GM12891 (cell line): Measurements from ENCODE around the gene DTWD2.

Experiments
- PAX5 ChIP-seq: IDR thresholded peaks from 2 replicates; pipeline ENCODE4 v1.6.1; 2011; ENCODE audit warnings: low read length, moderate library complexity, mild to moderate bottlenecking; ENCODE audit not compliant: insufficient read depth, severe bottlenecking
- POLR2AphosphoS5 ChIP-seq: IDR thresholded peaks from 2 replicates; pipeline ENCODE4 v1.6.1; 2011; ENCODE audit warnings: low read depth, low read length, control low read depth

DNA sequence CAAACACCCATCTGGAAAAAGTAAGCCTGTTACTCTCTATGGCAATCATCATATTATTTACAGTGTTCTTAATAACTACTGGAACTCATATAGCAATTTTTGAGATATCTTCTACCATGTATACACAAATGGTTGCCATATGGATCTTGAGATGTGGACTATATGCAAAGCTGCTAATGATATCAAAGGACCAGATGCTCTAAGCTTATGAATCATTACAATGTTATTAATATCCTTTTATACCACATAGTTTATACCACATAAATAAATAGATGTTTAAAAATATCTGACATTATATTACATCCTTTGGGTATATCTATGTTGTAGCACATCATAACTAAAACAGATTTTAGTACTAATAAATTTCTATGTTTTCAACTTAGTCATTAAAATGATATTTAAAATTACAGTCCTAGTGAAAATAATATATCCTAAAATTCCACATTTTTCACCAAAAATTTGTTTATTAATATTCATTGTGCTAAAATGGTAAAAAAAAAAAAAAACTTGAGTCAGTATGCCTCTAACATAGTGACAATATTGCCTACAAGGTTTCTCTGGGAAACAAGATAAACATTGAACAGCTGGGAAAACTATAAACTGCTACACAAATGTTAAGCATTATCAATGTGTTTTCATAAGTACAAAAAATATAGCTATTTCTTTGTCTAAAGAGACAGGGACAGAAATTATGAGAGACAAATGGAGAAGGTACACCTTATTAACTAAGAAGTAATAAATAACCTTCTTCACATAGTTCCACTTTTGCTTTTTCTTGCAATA is 85.5 kb downstream of the DTWD2 start:
- TF ChIP-seq POLR2AphosphoS5: no peak
- TF ChIP-seq PAX5: no peak
